Measurements from ENCODE around the gene SVEP1. TPM values are rescaled to one million over a fixed set of nuclear protein-coding genes. Genes with fewer than 3 reads are reported as not detected.
"Not testable (repeated sequence)": the region's sequence is repeated elsewhere in the genome, so short reads cannot be mapped to it uniquely, and the experiment has no call there.

Gene SVEP1
- total RNA-seq, 3 donors from 2014 or later, result 0.03 to 0.05 (median 0.05) TPM

- no peaks in the 10 kb centered on the region for H3K4me1 Mint-ChIP-seq (ENCODE audit: low read depth)
These were observed 150.1 kb downstream of the SVEP1 start for GRCh38 chr9:110429453-110429852.

GRCh38 chr9:110427497-110428104 is 151.9 kb downstream of the SVEP1 start:
- no peak for ATAC-seq

More at GRCh38 chr9:110429453-110429852, 150.1 kb downstream of the SVEP1 start:
- no peak for ATAC-seq
- Mint-ChIP-seq H3K36me3 (ENCODE audit: insufficient read depth) (no peaks in the 10 kb centered on the region), H3K4me3 (no peak overlapping the region), H3K9me3 (no peaks in the 10 kb centered on the region), H3K27me3 (ENCODE audit: low read depth) (no peaks in the 10 kb centered on the region)
- no peak for DNase-seq

DNA sequence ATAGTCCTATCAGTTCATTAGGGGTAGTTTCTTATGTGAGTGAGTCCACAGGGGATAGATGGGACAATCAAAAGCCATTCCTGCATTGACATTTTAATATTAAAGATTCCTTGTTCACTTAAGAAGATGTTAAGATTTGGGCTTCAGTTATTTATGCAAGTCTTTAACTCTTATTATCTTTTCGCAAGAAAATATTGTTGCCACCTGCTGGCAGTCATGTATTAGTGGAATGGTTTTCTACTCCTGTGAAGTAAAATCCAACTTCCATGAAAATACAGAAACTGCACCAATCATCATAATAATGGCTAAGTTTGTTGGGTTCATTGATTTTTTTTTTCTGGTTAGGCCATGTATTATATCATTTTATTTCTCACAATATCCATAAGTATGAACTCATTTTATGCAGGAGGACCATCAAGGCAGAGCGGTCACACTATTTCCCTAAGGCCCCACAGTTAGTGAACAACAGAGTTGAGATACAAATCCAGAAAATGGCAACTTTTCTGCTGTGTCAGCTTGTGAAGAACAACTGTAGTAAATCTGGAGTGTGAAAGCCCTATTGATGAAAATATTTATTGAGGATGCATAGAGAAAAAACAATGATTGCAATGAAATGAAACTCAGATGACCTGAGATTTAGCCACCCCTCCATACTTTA is 153.4 kb downstream of the SVEP1 start:
- DNase-seq (no peak), ATAC-seq (no peak)
- H3K4me1 Mint-ChIP-seq (ENCODE audit: low read depth), result no peaks in the 10 kb centered on the region
- no peak overlapping the region for H3K4me3 Mint-ChIP-seq
- H3K9me3 Mint-ChIP-seq, result no peaks in the 10 kb centered on the region
- no peaks in the 10 kb centered on the region for H3K27me3 Mint-ChIP-seq (ENCODE audit: low read depth)
- no peaks in the 10 kb centered on the region for H3K36me3 Mint-ChIP-seq (ENCODE audit: insufficient read depth)

More at GRCh38 chr9:110427497-110428104, 151.9 kb downstream of the SVEP1 start:
- H3K27me3 Mint-ChIP-seq (ENCODE audit: low read depth), result no peaks in the 10 kb centered on the region
- no peak for DNase-seq
- no peaks in the 10 kb centered on the region for H3K9me3 Mint-ChIP-seq
- no peaks in the 10 kb centered on the region for H3K36me3 Mint-ChIP-seq (ENCODE audit: insufficient read depth)
- H3K4me1 Mint-ChIP-seq (ENCODE audit: low read depth), result no peaks in the 10 kb centered on the region
- H3K4me3 Mint-ChIP-seq, result no peak overlapping the region

GRCh38 chr9:110414471-110414870 is 165.1 kb downstream of the SVEP1 start:
- H3K9me3 Mint-ChIP-seq, result peaks cover 7% of the 10 kb centered on the region

DNA sequence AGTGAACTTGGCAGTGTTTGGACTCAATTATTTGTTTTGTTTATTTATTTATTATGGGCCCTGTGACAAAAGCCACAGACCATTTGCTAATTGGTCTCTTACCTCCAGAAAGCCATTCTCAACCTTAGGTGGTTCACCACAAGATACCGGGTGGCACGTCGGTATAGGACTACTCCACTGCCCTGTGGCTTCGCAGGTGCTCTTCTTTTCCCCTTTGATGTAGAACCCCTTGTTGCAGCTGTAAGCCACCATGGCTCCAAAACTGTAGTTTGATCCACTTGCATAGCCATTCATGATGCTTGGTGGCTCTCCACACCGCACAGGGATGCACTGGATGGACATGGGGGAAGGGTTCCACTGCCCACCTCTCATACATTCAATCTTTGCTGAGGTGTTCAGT is 168.6 kb downstream of the SVEP1 start:
- DNase-seq (no peak), ATAC-seq (no peak)
- Mint-ChIP-seq H3K4me3 (no peak overlapping the region), H3K27me3 (ENCODE audit: low read depth) (no peaks in the 10 kb centered on the region), H3K9me3 (peaks cover 3% of the 10 kb centered on the region), H3K36me3 (ENCODE audit: insufficient read depth) (no peaks in the 10 kb centered on the region), H3K4me1 (ENCODE audit: low read depth) (no peaks in the 10 kb centered on the region)

More at GRCh38 chr9:110414471-110414870, 165.1 kb downstream of the SVEP1 start:
- no peak for DNase-seq
- no peak for ATAC-seq
- Mint-ChIP-seq H3K27me3 (ENCODE audit: low read depth) (no peaks in the 10 kb centered on the region), H3K4me3 (no peak overlapping the region), H3K4me1 (ENCODE audit: low read depth) (no peaks in the 10 kb centered on the region), H3K36me3 (ENCODE audit: insufficient read depth) (no peaks in the 10 kb centered on the region)

- DNase-seq (no peak), ATAC-seq (no peak)
- Mint-ChIP-seq H3K27me3 (ENCODE audit: low read depth) (no peaks in the 10 kb centered on the region), H3K4me1 (ENCODE audit: low read depth) (no peaks in the 10 kb centered on the region), H3K9me3 (no peaks in the 10 kb centered on the region), H3K4me3 (no peak overlapping the region), H3K36me3 (ENCODE audit: insufficient read depth) (no peaks in the 10 kb centered on the region)
These were observed 170.9 kb downstream of the SVEP1 start for GRCh38 chr9:110408598-110408997.

DNA sequence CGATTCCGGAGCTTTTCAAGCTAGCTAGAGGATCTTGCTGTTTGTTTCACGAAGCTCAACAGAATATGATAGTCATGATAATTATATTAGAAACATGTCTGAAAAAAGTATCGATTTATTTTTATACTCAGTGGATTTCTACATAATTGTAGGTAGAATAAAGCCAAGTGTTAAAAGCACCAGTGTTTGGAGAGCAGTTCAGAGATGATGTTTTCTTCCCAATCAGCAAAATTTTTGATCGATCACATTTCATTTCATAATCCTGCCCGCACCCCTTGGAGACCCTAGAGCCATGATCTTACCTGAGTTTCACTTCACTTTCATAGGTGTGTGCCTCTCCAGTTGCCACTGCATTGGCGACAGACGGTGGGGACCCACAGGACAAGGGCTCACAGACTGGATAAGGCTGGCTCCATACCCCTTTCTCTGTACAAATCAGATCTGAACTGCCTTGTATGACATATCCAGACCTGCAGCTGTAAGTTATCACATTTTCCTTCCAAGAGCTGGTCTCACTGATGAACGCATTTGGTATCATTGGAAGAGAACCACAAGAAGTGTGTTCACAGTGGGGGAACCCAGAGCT is 173.6 kb downstream of the SVEP1 start:
- Mint-ChIP-seq H3K4me3 (no peak overlapping the region), H3K27me3 (ENCODE audit: low read depth) (no peaks in the 10 kb centered on the region), H3K36me3 (ENCODE audit: insufficient read depth) (no peaks in the 10 kb centered on the region), H3K9me3 (no peaks in the 10 kb centered on the region), H3K4me1 (ENCODE audit: low read depth) (no peaks in the 10 kb centered on the region)
- ATAC-seq (no peak), DNase-seq (no peak)

DNA sequence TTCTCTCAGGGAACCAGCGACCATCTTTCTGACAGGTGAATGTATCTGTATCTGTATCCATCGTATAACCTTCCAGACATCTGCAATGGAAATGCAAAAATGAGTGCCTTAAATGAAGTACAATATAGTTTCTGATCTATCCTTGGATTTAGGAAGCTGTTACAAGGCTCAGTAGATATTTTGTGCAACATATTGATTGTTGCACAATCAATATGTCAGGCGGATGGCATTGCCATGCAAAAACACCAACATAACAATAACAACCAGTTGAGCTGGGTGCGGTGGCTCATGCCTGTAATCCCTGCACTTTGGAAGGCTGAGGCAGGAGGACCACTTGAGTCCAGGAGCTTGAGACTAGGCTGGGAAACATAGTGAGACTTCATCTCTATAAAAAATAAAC is 175.1 kb downstream of the SVEP1 start:
- Mint-ChIP-seq H3K4me1 (ENCODE audit: low read depth) (no peaks in the 10 kb centered on the region), H3K9me3 (no peaks in the 10 kb centered on the region), H3K27me3 (ENCODE audit: low read depth) (no peaks in the 10 kb centered on the region), H3K36me3 (ENCODE audit: insufficient read depth) (no peaks in the 10 kb centered on the region), H3K4me3 (no peak overlapping the region)
- DNase-seq, result no peak
- ATAC-seq, result no peak

- H3K4me3 Mint-ChIP-seq, result no peak overlapping the region
- H3K9me3 Mint-ChIP-seq, result no peaks in the 10 kb centered on the region
- ATAC-seq (no peak), DNase-seq (no peak)
- H3K27me3 Mint-ChIP-seq (ENCODE audit: low read depth), result no peaks in the 10 kb centered on the region
- H3K36me3 Mint-ChIP-seq (ENCODE audit: insufficient read depth), result no peaks in the 10 kb centered on the region
- no peaks in the 10 kb centered on the region for H3K4me1 Mint-ChIP-seq (ENCODE audit: low read depth)
These were observed 179.6 kb downstream of the SVEP1 start for GRCh38 chr9:110399983-110400382.

DNA sequence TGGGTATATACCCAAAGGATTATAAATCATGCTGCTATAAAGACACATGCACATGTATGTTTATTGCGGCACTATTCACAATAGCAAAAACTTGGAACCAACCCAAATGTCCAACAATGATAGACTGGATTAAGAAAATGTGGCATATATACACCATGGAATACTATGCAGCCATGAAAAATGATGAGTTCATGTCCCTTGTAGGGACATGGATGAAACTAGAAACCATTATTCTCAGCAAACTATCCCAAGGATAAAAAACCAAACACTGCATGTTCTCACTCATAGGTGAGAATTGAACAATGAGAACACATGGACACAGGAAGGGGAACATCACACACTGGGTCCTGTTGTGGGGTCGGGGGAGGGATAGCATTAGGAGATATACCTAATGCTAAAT is 180.5 kb downstream of the SVEP1 start:
- H3K27me3 Mint-ChIP-seq (ENCODE audit: low read depth); ATAC-seq; H3K4me3 Mint-ChIP-seq; H3K4me1 Mint-ChIP-seq (ENCODE audit: low read depth); H3K36me3 Mint-ChIP-seq (ENCODE audit: insufficient read depth); H3K9me3 Mint-ChIP-seq; DNase-seq: not testable (repeated sequence)

DNA sequence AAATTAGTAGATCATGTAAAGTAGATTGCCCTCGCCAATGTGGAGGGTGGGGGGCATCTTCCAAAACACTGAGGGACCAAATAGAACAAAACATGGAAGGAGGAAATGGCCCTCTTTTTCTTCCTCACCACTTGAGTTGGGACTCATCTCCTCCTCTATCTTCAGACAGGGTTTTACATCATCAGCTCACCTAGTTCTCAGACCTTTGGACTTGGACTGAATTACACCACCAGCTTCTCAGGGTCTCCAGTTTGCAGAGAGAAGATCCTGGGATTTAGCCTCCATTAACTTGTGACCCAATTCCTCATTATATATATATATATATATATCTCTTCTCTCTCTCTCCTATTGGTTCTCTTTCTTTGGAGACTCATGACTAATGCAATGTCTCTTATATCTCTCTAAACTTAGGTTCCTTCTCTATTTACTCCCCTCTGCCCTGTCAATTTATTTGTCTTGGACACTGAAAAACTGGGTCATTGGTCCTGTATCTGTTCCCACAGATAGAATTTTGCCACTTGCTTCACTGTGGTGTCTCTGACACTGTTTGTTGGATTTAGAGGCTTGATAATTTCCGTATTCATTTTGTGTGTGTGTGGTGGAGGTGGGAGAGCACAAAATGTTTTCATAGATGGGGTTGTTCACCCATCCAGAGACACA is 187.6 kb downstream of the SVEP1 start:
- H3K9me3 Mint-ChIP-seq, result peaks cover 3% of the 10 kb centered on the region
- no peaks in the 10 kb centered on the region for H3K36me3 Mint-ChIP-seq (ENCODE audit: insufficient read depth)
- no peak overlapping the region for H3K4me3 Mint-ChIP-seq
- ATAC-seq, result no peak
- no peak for DNase-seq
- H3K4me1 Mint-ChIP-seq (ENCODE audit: low read depth), result no peaks in the 10 kb centered on the region
- no peaks in the 10 kb centered on the region for H3K27me3 Mint-ChIP-seq (ENCODE audit: low read depth)

GRCh38 chr9:110389148-110389750 is 190.3 kb downstream of the SVEP1 start:
- Mint-ChIP-seq H3K9me3 (no peaks in the 10 kb centered on the region), H3K27me3 (ENCODE audit: low read depth) (no peaks in the 10 kb centered on the region), H3K4me3 (no peak overlapping the region), H3K4me1 (ENCODE audit: low read depth) (no peaks in the 10 kb centered on the region), H3K36me3 (ENCODE audit: insufficient read depth) (no peaks in the 10 kb centered on the region)
- DNase-seq, result no peak
- ATAC-seq, result no peak

DNA sequence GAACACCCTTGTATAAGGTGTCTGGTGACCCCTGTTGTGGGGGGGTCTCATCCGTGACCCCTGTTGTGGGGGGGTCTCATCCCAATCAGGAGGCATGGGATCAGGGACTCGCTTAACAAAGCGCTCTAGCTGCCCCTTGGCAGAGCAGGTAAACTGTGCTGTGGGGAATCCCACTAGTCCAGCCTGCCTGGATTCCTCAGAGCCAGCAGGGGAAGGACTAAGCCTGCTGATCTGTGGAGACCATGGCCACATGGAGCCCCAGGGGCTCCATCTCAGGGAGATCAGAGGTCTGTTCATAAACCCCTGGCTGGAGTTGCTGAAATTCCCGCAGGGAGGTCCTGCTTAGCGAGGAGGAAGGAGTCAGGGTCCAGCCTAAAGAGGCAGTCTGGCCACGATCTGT is 196.1 kb downstream of the SVEP1 start:
- DNase-seq (no peak), ATAC-seq (no peak)
- Mint-ChIP-seq H3K27me3 (ENCODE audit: low read depth) (no peaks in the 10 kb centered on the region), H3K4me3 (no peak overlapping the region), H3K9me3 (no peaks in the 10 kb centered on the region), H3K4me1 (ENCODE audit: low read depth) (no peaks in the 10 kb centered on the region), H3K36me3 (ENCODE audit: insufficient read depth) (no peaks in the 10 kb centered on the region)

DNA sequence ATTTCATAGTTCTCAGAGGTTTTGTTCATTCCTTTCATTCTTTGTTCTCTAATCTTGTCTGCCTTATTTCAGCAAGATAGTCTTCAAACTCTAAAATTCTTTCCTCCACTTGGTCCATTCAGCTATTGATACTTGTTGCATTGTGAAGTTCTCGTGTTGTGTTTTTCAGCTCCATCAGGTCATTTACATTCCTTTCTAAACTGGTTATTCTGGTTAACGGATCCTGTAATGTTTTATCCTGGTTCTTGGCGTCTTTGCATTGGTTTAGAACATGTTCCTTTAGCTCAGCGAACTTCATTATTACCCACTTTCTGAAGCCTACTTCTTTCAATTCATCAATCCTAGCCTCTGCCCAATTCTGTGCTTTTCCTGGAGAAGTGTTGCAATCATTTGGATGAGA is 196.8 kb downstream of the SVEP1 start:
- Mint-ChIP-seq H3K27me3 (ENCODE audit: low read depth) (no peaks in the 10 kb centered on the region), H3K36me3 (ENCODE audit: insufficient read depth) (no peaks in the 10 kb centered on the region), H3K4me3 (no peak overlapping the region), H3K9me3 (no peaks in the 10 kb centered on the region), H3K4me1 (ENCODE audit: low read depth) (no peaks in the 10 kb centered on the region)
- ATAC-seq (no peak), DNase-seq (no peak)

All from activated T-cell treated with anti-CD3 and anti-CD28 coated beads, Interleukin-2, amount 50 U/mL, for 4 hours (primary cell).